GM12865 (cell line): Measurements from ENCODE around the gene DNAJC22.

Experiments
- DNase-seq: peaks from one replicate; pipeline ENCODE4 v3.0.0; 2010; ENCODE audit warnings: low read depth
- H3K4me3 ChIP-seq: 2 replicates; pipeline ENCODE4 v1.5.1; 2011; ENCODE audit warnings: mild to moderate bottlenecking, low read depth, low read length, control low read depth
- CTCF ChIP-seq: IDR thresholded peaks from 2 replicates; pipeline ENCODE4 v1.5.1; 2011; ENCODE audit warnings: low read length, control low read depth, low read depth, inconsistent platforms; ENCODE audit not compliant: insufficient read depth; ENCODE audit errors: missing control alignments

DNAJC22 gene

GRCh38 chr12:49325606-49326005, 21.1 kb upstream of the DNAJC22 start:
- H3K4me3 ChIP-seq: no peak overlapping the region
- TF ChIP-seq CTCF: no peak
- DNase-seq: no peak

- DNase-seq: no peak
- H3K4me3 ChIP-seq: no peak overlapping the region
- no peak for TF ChIP-seq CTCF
These were observed 19.3 kb upstream of the DNAJC22 start for GRCh38 chr12:49327368-49327767.

- DNase-seq: no peak
- no peak overlapping the region for H3K4me3 ChIP-seq
- TF ChIP-seq CTCF: no peak
These were observed 18.8 kb upstream of the DNAJC22 start for GRCh38 chr12:49327887-49328286.

- DNase-seq: no peak
- no peak overlapping the region for H3K4me3 ChIP-seq
- TF ChIP-seq CTCF: no peak
These were observed 17.9 kb upstream of the DNAJC22 start for GRCh38 chr12:49328816-49329215.

GRCh38 chr12:49330032-49330619, 16.6 kb upstream of the DNAJC22 start:
- no peak for DNase-seq
- no peak overlapping the region for H3K4me3 ChIP-seq
- no peak for TF ChIP-seq CTCF

GRCh38 chr12:49330631-49331379, 15.9 kb upstream of the DNAJC22 start:
- no peak for TF ChIP-seq CTCF
- DNase-seq: no peak
- H3K4me3 ChIP-seq: no peak overlapping the region
